ENCODE measurements around the gene SCFD1.
"Not testable (repeated sequence)": the region's sequence is repeated elsewhere in the genome, so short reads cannot be mapped to it uniquely, and the experiment has no call there.

SCFD1 gene

GRCh38 chr14:30680036-30680435 is 57.9 kb downstream of the SCFD1 start:
- DNase-seq: no peak

GRCh38 chr14:30680776-30681175 is 58.7 kb downstream of the SCFD1 start:
- not testable (repeated sequence) for DNase-seq

- DNase-seq: no peak
Measured at GRCh38 chr14:30681752-30682355, 59.7 kb downstream of the SCFD1 start.

- DNase-seq: not testable (repeated sequence)
Measured at GRCh38 chr14:30690487-30691355, 68.6 kb downstream of the SCFD1 start.

- no peak for DNase-seq
Measured at GRCh38 chr14:30691751-30692398, 69.8 kb downstream of the SCFD1 start.

- no peak for DNase-seq
Measured at GRCh38 chr14:30692669-30693068, 70.5 kb downstream of the SCFD1 start.

GRCh38 chr14:30698463-30698862 is 76.3 kb downstream of the SCFD1 start:
- no peak for DNase-seq

- DNase-seq: no peak
Measured at GRCh38 chr14:30706704-30707103, 84.6 kb downstream of the SCFD1 start.

GRCh38 chr14:30708157-30708556 is 86.0 kb downstream of the SCFD1 start:
- no peak for DNase-seq

GRCh38 chr14:30709201-30709600 is 87.1 kb downstream of the SCFD1 start:
- no peak for DNase-seq

- no peak for DNase-seq
Measured at GRCh38 chr14:30710876-30711275, 88.8 kb downstream of the SCFD1 start.

- no peak for DNase-seq
Measured at GRCh38 chr14:30719137-30719536, 97.0 kb downstream of the SCFD1 start.

- no peak for DNase-seq
Measured at GRCh38 chr14:30725763-30726162, 103.6 kb downstream of the SCFD1 start.

- no peak for DNase-seq
Measured at GRCh38 chr14:30728471-30728870, 106.4 kb downstream of the SCFD1 start.

GRCh38 chr14:30737916-30738315 is 115.8 kb downstream of the SCFD1 start:
- no peak for DNase-seq

GRCh38 chr14:30738978-30739377 is 116.9 kb downstream of the SCFD1 start:
- DNase-seq: no peak

GRCh38 chr14:30748343-30748742 is 126.2 kb downstream of the SCFD1 start:
- DNase-seq: no peak

GRCh38 chr14:30751646-30752416 is 129.7 kb downstream of the SCFD1 start:
- DNase-seq: no peak

- DNase-seq: no peak
Measured at GRCh38 chr14:30753452-30753851, 131.3 kb downstream of the SCFD1 start.

GRCh38 chr14:30754778-30755177 is 132.7 kb downstream of the SCFD1 start:
- DNase-seq: no peak

GRCh38 chr14:30756594-30756993 is 134.5 kb downstream of the SCFD1 start:
- DNase-seq: no peak

GRCh38 chr14:30757082-30757481 is 135.0 kb downstream of the SCFD1 start:
- DNase-seq: no peak

All from activated T-cell treated with anti-CD3 and anti-CD28 coated beads, Interleukin-2, amount 50 U/mL, for 48 hours (primary cell).